Measurements from ENCODE around the gene TOLLIP. TPM values are rescaled to one million over a fixed set of nuclear protein-coding genes. Genes with fewer than 3 reads are reported as not detected.

The TOLLIP gene
- total RNA-seq, 1 donor from 2014 or later = 71.6 TPM

- TF ChIP-seq, protein P1, sequence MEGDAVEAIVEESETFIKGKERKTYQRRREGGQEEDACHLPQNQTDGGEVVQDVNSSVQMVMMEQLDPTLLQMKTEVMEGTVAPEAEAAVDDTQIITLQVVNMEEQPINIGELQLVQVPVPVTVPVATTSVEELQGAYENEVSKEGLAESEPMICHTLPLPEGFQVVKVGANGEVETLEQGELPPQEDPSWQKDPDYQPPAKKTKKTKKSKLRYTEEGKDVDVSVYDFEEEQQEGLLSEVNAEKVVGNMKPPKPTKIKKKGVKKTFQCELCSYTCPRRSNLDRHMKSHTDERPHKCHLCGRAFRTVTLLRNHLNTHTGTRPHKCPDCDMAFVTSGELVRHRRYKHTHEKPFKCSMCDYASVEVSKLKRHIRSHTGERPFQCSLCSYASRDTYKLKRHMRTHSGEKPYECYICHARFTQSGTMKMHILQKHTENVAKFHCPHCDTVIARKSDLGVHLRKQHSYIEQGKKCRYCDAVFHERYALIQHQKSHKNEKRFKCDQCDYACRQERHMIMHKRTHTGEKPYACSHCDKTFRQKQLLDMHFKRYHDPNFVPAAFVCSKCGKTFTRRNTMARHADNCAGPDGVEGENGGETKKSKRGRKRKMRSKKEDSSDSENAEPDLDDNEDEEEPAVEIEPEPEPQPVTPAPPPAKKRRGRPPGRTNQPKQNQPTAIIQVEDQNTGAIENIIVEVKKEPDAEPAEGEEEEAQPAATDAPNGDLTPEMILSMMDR (IDR thresholded peaks at IDR 0.05) = no peak
- DNase-seq (ENCODE audit: extremely low spot score, unreplicated experiment) = peak; percentile 85
- no peak overlapping the region for H3K4me3 Mint-ChIP-seq (ENCODE audit: unreplicated experiment)
- H3K36me3 Mint-ChIP-seq (ENCODE audit: unreplicated experiment) = no peaks in the 10 kb centered on the region
- H3K4me1 Mint-ChIP-seq (ENCODE audit: unreplicated experiment) = no peaks in the 10 kb centered on the region
- no peaks in the 10 kb centered on the region for H3K27me3 Mint-ChIP-seq (ENCODE audit: unreplicated experiment)
- no peak overlapping the region for H3K27ac Mint-ChIP-seq (ENCODE audit: unreplicated experiment)
- no peaks in the 10 kb centered on the region for H3K9me3 Mint-ChIP-seq (ENCODE audit: unreplicated experiment)
These were observed 83.0 kb downstream of the TOLLIP start for GRCh38 chr11:1226226-1226985.

GRCh38 chr11:1225386-1226225 lies 83.8 kb downstream of the TOLLIP start:
- TF ChIP-seq, protein P1 (IDR thresholded peaks at IDR 0.05) = no peak
- Mint-ChIP-seq H3K4me1 (ENCODE audit: unreplicated experiment) (no peaks in the 10 kb centered on the region), H3K36me3 (ENCODE audit: unreplicated experiment) (no peaks in the 10 kb centered on the region), H3K27me3 (ENCODE audit: unreplicated experiment) (no peaks in the 10 kb centered on the region), H3K9me3 (ENCODE audit: unreplicated experiment) (no peaks in the 10 kb centered on the region), H3K27ac (ENCODE audit: unreplicated experiment) (no peak overlapping the region), H3K4me3 (ENCODE audit: unreplicated experiment) (no peak overlapping the region)
- peak; percentile 77 for DNase-seq (ENCODE audit: extremely low spot score, unreplicated experiment)

GRCh38 chr11:1224491-1225385 lies 84.7 kb downstream of the TOLLIP start:
- Mint-ChIP-seq H3K9me3 (ENCODE audit: unreplicated experiment) (no peaks in the 10 kb centered on the region), H3K27ac (ENCODE audit: unreplicated experiment) (no peak overlapping the region), H3K27me3 (ENCODE audit: unreplicated experiment) (no peaks in the 10 kb centered on the region), H3K4me3 (ENCODE audit: unreplicated experiment) (no peak overlapping the region), H3K4me1 (ENCODE audit: unreplicated experiment) (no peaks in the 10 kb centered on the region), H3K36me3 (ENCODE audit: unreplicated experiment) (no peaks in the 10 kb centered on the region)
- TF ChIP-seq, protein P1 (IDR thresholded peaks at IDR 0.05) = no peak
- peak; percentile 82 for DNase-seq (ENCODE audit: extremely low spot score, unreplicated experiment)

Small RNA genes lying within 50 kb of the gene (microRNA-seq; reads per million reads assigned to microRNA genes)
- not detected for gene MIR6744 (ENCODE audit: unreplicated experiment)

Other genes starting within 250 kb of the TOLLIP start
- gene MUC2, start 234.8 kb downstream of the TOLLIP start, total RNA-seq = not detected in 2 replicates
- gene MUC5AC, start 151.7 kb downstream of the TOLLIP start, total RNA-seq = not detected in 2 replicates
- not detected in 2 replicates for gene MUC5B, start 86.6 kb downstream of the TOLLIP start, total RNA-seq
- gene BRSK2, start 80.3 kb upstream of the TOLLIP start, total RNA-seq = 1.7 and 1.9 TPM in 2 replicates
- 33.8 and 38.6 TPM in 2 replicates for gene MOB2, start 177.1 kb upstream of the TOLLIP start, total RNA-seq

All from osteocyte (in vitro differentiated cells).